SU-DHL-6 (cell line): ENCODE data around the gene CLDN9.
"Not testable (repeated sequence)": the region's sequence is repeated elsewhere in the genome, so short reads cannot be mapped to it uniquely, and the experiment has no call there.

ENCODE experiments used
- H2AFZ ChIP-seq: fragments of 200-600 bp; sonication (generic); 2 replicates; pipeline ENCODE4 v1.6.1; 2014; ENCODE audit warnings: low read depth, mild to moderate bottlenecking, moderate library complexity, mixed read lengths, antibody characterized with exemption, low read length; ENCODE audit not compliant: severe bottlenecking
- H3F3A ChIP-seq: fragments of 200-600 bp; shearing (Covaris generic); 2 replicates; pipeline ENCODE4 v1.6.0; 2016; ENCODE audit warnings: antibody characterized with exemption, mild to moderate bottlenecking; ENCODE audit not compliant: insufficient read depth
- H3K27ac ChIP-seq: fragments of 200-600 bp; sonication (generic); 2 replicates; pipeline ENCODE4 v1.5.1; 2016; ENCODE audit warnings: low read depth, mild to moderate bottlenecking, low read length, moderate library complexity, mixed read lengths
- H3K27me3 ChIP-seq: fragments of 200-600 bp; sonication (generic), shearing (Covaris generic); 2 replicates; pipeline ENCODE4 v1.6.0; 2014; ENCODE audit warnings: mild to moderate bottlenecking, low read length
- H3K36me3 ChIP-seq: fragments of 200-600 bp; sonication (generic); 2 replicates; pipeline ENCODE4 v1.6.1; 2014; ENCODE audit warnings: mild to moderate bottlenecking, low read length, mixed read lengths
- H3K4me2 ChIP-seq: fragments of 300-600, 200-600 bp; shearing (Covaris generic), sonication (generic); 2 replicates; pipeline ENCODE4 v1.6.0; 2014; ENCODE audit warnings: low read length, low read depth, mild to moderate bottlenecking; ENCODE audit not compliant: poor library complexity, severe bottlenecking
- H3K4me3 ChIP-seq: fragments of 200-600 bp; sonication (generic); 2 replicates; pipeline ENCODE4 v1.5.1; 2014; ENCODE audit warnings: antibody characterized with exemption, low read length, mild to moderate bottlenecking, mixed read lengths; ENCODE audit not compliant: insufficient read depth, poor library complexity, severe bottlenecking
- H3K79me2 ChIP-seq: fragments of 200-600 bp; sonication (generic); 2 replicates; pipeline ENCODE4 v1.6.1; 2014; ENCODE audit warnings: mild to moderate bottlenecking, low read length, moderate library complexity; ENCODE audit not compliant: insufficient read depth
- H3K9ac ChIP-seq: fragments of 200-600 bp; sonication (generic); 2 replicates; pipeline ENCODE4 v1.7.0; 2014; ENCODE audit warnings: mild to moderate bottlenecking, low read length
- H3K9me2 ChIP-seq: fragments of 200-600 bp; sonication (generic); replicated peaks from 2 replicates; pipeline ENCODE4 v1.6.1; 2014; ENCODE audit warnings: low read length; ENCODE audit not compliant: insufficient read depth
- H3K9me3 ChIP-seq: fragments of 200-600 bp; sonication (generic); 2 replicates; pipeline ENCODE4 v1.6.1; 2014; ENCODE audit warnings: low read length, mixed read lengths; ENCODE audit not compliant: insufficient read depth
- H4K20me1 ChIP-seq: fragments of 200-600 bp; sonication (generic); 2 replicates; pipeline ENCODE4 v1.6.1; 2014; ENCODE audit warnings: low read depth, mild to moderate bottlenecking, antibody characterized with exemption, low read length, moderate library complexity, mixed read lengths
- CTCF ChIP-seq: fragments of 200-600 bp; sonication (generic); IDR thresholded peaks from one replicate; pipeline ENCODE4 v1.5.1; 2017; ENCODE audit warnings: antibody characterized with exemption, mild to moderate bottlenecking, low read length, moderate library complexity; ENCODE audit not compliant: insufficient read depth, poor library complexity, severe bottlenecking
- EZH2phosphoT487 ChIP-seq: fragments of 200-600 bp; sonication (generic), shearing (Covaris generic); conservative IDR thresholded peaks from 2 replicates; pipeline ENCODE4 v1.6.1; 2018; ENCODE audit warnings: mild to moderate bottlenecking, antibody characterized with exemption, low read length, moderate library complexity, mixed read lengths

Gene CLDN9

GRCh38 chr16:3051009-3051408 is 38.3 kb downstream of the CLDN9 start:
- Histone ChIP-seq H3K79me2 (no peaks in the 10 kb centered on the region), H3K4me2 (no peak overlapping the region), H3K36me3 (no peaks in the 10 kb centered on the region), H2AFZ (no peak overlapping the region), H3F3A (no peaks in the 10 kb centered on the region), H3K9me3 (no peaks in the 10 kb centered on the region), H3K9me2 (no peaks in the 10 kb centered on the region), H3K4me3 (no peak overlapping the region), H4K20me1 (no peaks in the 10 kb centered on the region), H3K9ac (no peak overlapping the region), H3K27ac (no peak overlapping the region), H3K27me3 (no peaks in the 10 kb centered on the region)
- TF ChIP-seq EZH2phosphoT487 (no peak), CTCF (no peak)

- Histone ChIP-seq H3K9me2 (no peaks in the 10 kb centered on the region), H3K27me3 (no peaks in the 10 kb centered on the region), H3K36me3 (no peaks in the 10 kb centered on the region), H3K4me2 (no peak overlapping the region), H3K9ac (no peak overlapping the region), H3K4me3 (no peak overlapping the region), H3K79me2 (no peaks in the 10 kb centered on the region), H4K20me1 (no peaks in the 10 kb centered on the region), H3K9me3 (no peaks in the 10 kb centered on the region), H2AFZ (no peak overlapping the region), H3K27ac (no peak overlapping the region), H3F3A (no peaks in the 10 kb centered on the region)
- no peak for TF ChIP-seq CTCF
- TF ChIP-seq EZH2phosphoT487, result no peak
These were observed 38.8 kb downstream of the CLDN9 start for GRCh38 chr16:3051494-3051893.

- H3K9ac ChIP-seq, H3K9me2 ChIP-seq, H4K20me1 ChIP-seq, H3K27me3 ChIP-seq, H3K4me3 ChIP-seq, H3K9me3 ChIP-seq, H3K4me2 ChIP-seq, H3F3A ChIP-seq, H3K36me3 ChIP-seq, H3K27ac ChIP-seq, H3K79me2 ChIP-seq, H2AFZ ChIP-seq: not testable (repeated sequence)
These were observed 40.0 kb downstream of the CLDN9 start for GRCh38 chr16:3052571-3053329.

- not testable (repeated sequence) for H3K9ac ChIP-seq, H4K20me1 ChIP-seq, H3K79me2 ChIP-seq, H2AFZ ChIP-seq, H3K4me3 ChIP-seq, H3K36me3 ChIP-seq, H3F3A ChIP-seq, H3K27me3 ChIP-seq, H3K27ac ChIP-seq, H3K9me2 ChIP-seq, H3K4me2 ChIP-seq, H3K9me3 ChIP-seq
These were observed 40.6 kb downstream of the CLDN9 start for GRCh38 chr16:3053330-3053710.
